ENCODE data around the gene RPS24.
"Not testable (repeated sequence)": the region's sequence is repeated elsewhere in the genome, so short reads cannot be mapped to it uniquely, and the experiment has no call there.

The RPS24 gene

GRCh38 chr10:78053211-78053868, 19.7 kb downstream of the RPS24 start:
- peak; percentile 88 for DNase-seq (ENCODE audit: low spot score)

- DNase-seq (ENCODE audit: low spot score), result no peak
Measured at GRCh38 chr10:78058562-78058961, 24.9 kb downstream of the RPS24 start.

- DNase-seq (ENCODE audit: low spot score), result no peak
Measured at GRCh38 chr10:78059906-78060702, 26.4 kb downstream of the RPS24 start.

- no peak for DNase-seq (ENCODE audit: low spot score)
Measured at GRCh38 chr10:78062296-78062695, 28.6 kb downstream of the RPS24 start.

- DNase-seq (ENCODE audit: low spot score), result no peak
Measured at GRCh38 chr10:78063236-78063635, 29.6 kb downstream of the RPS24 start.

GRCh38 chr10:78064919-78065318, 31.3 kb downstream of the RPS24 start:
- DNase-seq (ENCODE audit: low spot score), result not testable (repeated sequence)

- no peak for DNase-seq (ENCODE audit: low spot score)
Measured at GRCh38 chr10:78065611-78066010, 31.9 kb downstream of the RPS24 start.

GRCh38 chr10:78066012-78066411, 32.3 kb downstream of the RPS24 start:
- DNase-seq (ENCODE audit: low spot score), result no peak

GRCh38 chr10:78066728-78067430, 33.2 kb downstream of the RPS24 start:
- no peak for DNase-seq (ENCODE audit: low spot score)

- no peak for DNase-seq (ENCODE audit: low spot score)
Measured at GRCh38 chr10:78069151-78069550, 35.5 kb downstream of the RPS24 start.

GRCh38 chr10:78070064-78070463, 36.4 kb downstream of the RPS24 start:
- not testable (repeated sequence) for DNase-seq (ENCODE audit: low spot score)

GRCh38 chr10:78070726-78071125, 37.1 kb downstream of the RPS24 start:
- no peak for DNase-seq (ENCODE audit: low spot score)

GRCh38 chr10:78071140-78071856, 37.6 kb downstream of the RPS24 start:
- DNase-seq (ENCODE audit: low spot score), result no peak

GRCh38 chr10:78071857-78072179, 38.2 kb downstream of the RPS24 start:
- DNase-seq (ENCODE audit: low spot score), result no peak

- DNase-seq (ENCODE audit: low spot score), result no peak
Measured at GRCh38 chr10:78072504-78072903, 38.8 kb downstream of the RPS24 start.

- DNase-seq (ENCODE audit: low spot score), result not testable (repeated sequence)
Measured at GRCh38 chr10:78075806-78076205, 42.1 kb downstream of the RPS24 start.

- no peak for DNase-seq (ENCODE audit: low spot score)
Measured at GRCh38 chr10:78078539-78079330, 45.1 kb downstream of the RPS24 start.

- DNase-seq (ENCODE audit: low spot score), result no peak
Measured at GRCh38 chr10:78079411-78079810, 45.7 kb downstream of the RPS24 start.

- DNase-seq (ENCODE audit: low spot score), result no peak
Measured at GRCh38 chr10:78081292-78081691, 47.6 kb downstream of the RPS24 start.

- DNase-seq (ENCODE audit: low spot score), result no peak
Measured at GRCh38 chr10:78082636-78083035, 49.0 kb downstream of the RPS24 start.
